PC-9 (cell line): ENCODE results near the gene TM4SF1. TPM values are rescaled to one million over a fixed set of nuclear protein-coding genes. Genes with fewer than 3 reads are reported as not detected.

Source experiments
- BruUV-seq: library from RNA; stranded (reverse); fragments of 400-500 nt; replicated peaks from 2 replicates; lab custom pipeline; 2021; lab: Mats Ljungman, UMichigan
- CTCF ChIA-PET: fragments of 300-600 bp; sonication (Branson Sonifier 250); formaldehyde crosslinking; loops from one replicate; lab custom pipeline; 2022; ENCODE audit warnings: antibody characterized with exemption; lab: Charles Lee
- POLR2A ChIA-PET: fragments of 300-600 bp; sonication (Branson Sonifier 250); formaldehyde crosslinking; loops from one replicate; lab custom pipeline; 2022; ENCODE audit warnings: antibody characterized with exemption; ENCODE audit not compliant: unreplicated experiment; lab: Charles Lee
- DNase-seq, 2 experiments: peaks; one replicate each; pipeline versions ENCODE4 v3.0.0 to v3.0.0-alpha.2; 2015 to 2022; ENCODE audit warnings: mixed read lengths in 1 of 2
- H2AFZ ChIP-seq: fragments of 200-600 bp; sonication (generic); 2 replicates; pipeline ENCODE4 v1.8.1; 2017; ENCODE audit warnings: antibody characterized with exemption
- H3F3A ChIP-seq: fragments of 200-600 bp; sonication (generic); 2 replicates; pipeline ENCODE4 v1.8.1; 2017; ENCODE audit warnings: antibody characterized with exemption, mild to moderate bottlenecking, low read depth; ENCODE audit not compliant: insufficient read depth
- H3K27ac ChIP-seq: fragments of 200-600 bp; sonication (generic); 2 replicates; pipeline ENCODE4 v1.6.1; 2016; ENCODE audit warnings: mixed run types
- H3K27me3 ChIP-seq: fragments of 200-600 bp; sonication (generic); 2 replicates; pipeline ENCODE4 v1.6.1; 2016; ENCODE audit warnings: low read depth, mixed run types; ENCODE audit not compliant: insufficient read depth
- H3K36me3 ChIP-seq: fragments of 200-600 bp; sonication (generic); 2 replicates; pipeline ENCODE4 v1.6.1; 2016; ENCODE audit warnings: low read depth, mixed run types
- H3K4me1 ChIP-seq: fragments of 200-600 bp; sonication (generic); replicated peaks from 2 replicates; pipeline ENCODE4 v1.6.1; 2016; ENCODE audit warnings: mixed run types; ENCODE audit not compliant: insufficient read depth
- H3K4me2 ChIP-seq: fragments of 200-600 bp; sonication (generic); 2 replicates; pipeline ENCODE4 v1.6.1; 2017; ENCODE audit warnings: mixed run types
- H3K4me3 ChIP-seq: fragments of 200-600 bp; sonication (generic); 2 replicates; pipeline ENCODE4 v1.6.1; 2016; ENCODE audit warnings: mixed run types
- H3K79me2 ChIP-seq: fragments of 200-600 bp; sonication (generic); 2 replicates; pipeline ENCODE4 v1.6.1; 2017; ENCODE audit warnings: low read depth, mixed run types
- H3K9me2 ChIP-seq: fragments of 200-600 bp; sonication (generic); 2 replicates; pipeline ENCODE4 v1.8.1; 2017; ENCODE audit warnings: mild to moderate bottlenecking; ENCODE audit not compliant: insufficient read depth
- H3K9me3 ChIP-seq: fragments of 200-600 bp; sonication (generic); 2 replicates; pipeline ENCODE4 v1.8.1; 2016; ENCODE audit warnings: low read depth; ENCODE audit not compliant: insufficient read depth
- H4K20me1 ChIP-seq: fragments of 200-600 bp; sonication (generic); 2 replicates; pipeline ENCODE4 v1.8.1; 2017; ENCODE audit not compliant: insufficient read depth
- EZH2 ChIP-seq: fragments of 200-600 bp; sonication (generic); IDR thresholded peaks from 2 replicates; pipeline ENCODE4 v1.8.0; 2017; ENCODE audit warnings: antibody characterized with exemption, low read depth
- intact Hi-C: fragments of 100-400 bp; cut with micrococcal nuclease; formaldehyde crosslinking; loops from one replicate; pipeline ENCODE4 v1.10.0; 2022; ENCODE audit not compliant: unreplicated experiment
- total RNA-seq: library from RNA; stranded (reverse); gene quantifications from 2 replicates; pipeline ENCODE4 v1.2.3, GENCODE V29; 2021
- TF ChIP-seq, protein P1 (sequence below): fragments of 200-600 bp; sonication (generic); conservative IDR thresholded peaks from 2 replicates; pipeline ENCODE4 v1.6.1; 2017; ENCODE audit warnings: mixed run types, antibody characterized with exemption, mild to moderate bottlenecking, moderate library complexity

The TM4SF1 gene
- total RNA-seq, 1 experiment from 2014 or later = 146 TPM

DNA sequence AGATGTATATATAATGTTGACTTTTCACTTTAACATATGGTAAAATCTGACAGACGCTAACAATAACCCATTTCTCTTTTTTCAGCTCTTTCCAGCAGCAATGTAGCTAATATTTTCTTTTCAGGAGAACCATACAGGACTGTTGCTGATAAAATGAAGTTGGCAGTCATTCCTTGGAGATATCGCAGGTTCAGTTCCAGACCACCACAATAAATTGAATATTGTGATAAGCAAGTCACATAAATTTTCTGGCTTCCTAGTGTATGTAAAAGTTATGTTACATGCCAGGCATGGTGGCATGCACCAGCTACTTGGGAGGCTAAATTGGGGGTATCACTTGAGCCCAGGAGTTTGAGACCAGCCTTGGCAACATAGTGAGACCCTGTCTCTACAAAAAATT lies 31.9 kb upstream of the TM4SF1 start:
- TF ChIP-seq, protein P1, sequence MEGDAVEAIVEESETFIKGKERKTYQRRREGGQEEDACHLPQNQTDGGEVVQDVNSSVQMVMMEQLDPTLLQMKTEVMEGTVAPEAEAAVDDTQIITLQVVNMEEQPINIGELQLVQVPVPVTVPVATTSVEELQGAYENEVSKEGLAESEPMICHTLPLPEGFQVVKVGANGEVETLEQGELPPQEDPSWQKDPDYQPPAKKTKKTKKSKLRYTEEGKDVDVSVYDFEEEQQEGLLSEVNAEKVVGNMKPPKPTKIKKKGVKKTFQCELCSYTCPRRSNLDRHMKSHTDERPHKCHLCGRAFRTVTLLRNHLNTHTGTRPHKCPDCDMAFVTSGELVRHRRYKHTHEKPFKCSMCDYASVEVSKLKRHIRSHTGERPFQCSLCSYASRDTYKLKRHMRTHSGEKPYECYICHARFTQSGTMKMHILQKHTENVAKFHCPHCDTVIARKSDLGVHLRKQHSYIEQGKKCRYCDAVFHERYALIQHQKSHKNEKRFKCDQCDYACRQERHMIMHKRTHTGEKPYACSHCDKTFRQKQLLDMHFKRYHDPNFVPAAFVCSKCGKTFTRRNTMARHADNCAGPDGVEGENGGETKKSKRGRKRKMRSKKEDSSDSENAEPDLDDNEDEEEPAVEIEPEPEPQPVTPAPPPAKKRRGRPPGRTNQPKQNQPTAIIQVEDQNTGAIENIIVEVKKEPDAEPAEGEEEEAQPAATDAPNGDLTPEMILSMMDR = no peak
- no peak for TF ChIP-seq EZH2
- Histone ChIP-seq H3K27me3 (no peaks in the 10 kb centered on the region), H2AFZ (no peak overlapping the region), H3K79me2 (no peaks in the 10 kb centered on the region), H3F3A (no peaks in the 10 kb centered on the region), H3K9me3 (no peaks in the 10 kb centered on the region), H3K4me1 (no peaks in the 10 kb centered on the region), H3K4me2 (no peak overlapping the region), H4K20me1 (no peaks in the 10 kb centered on the region), H3K4me3 (no peak overlapping the region), H3K36me3 (no peaks in the 10 kb centered on the region), H3K9me2 (no peaks in the 10 kb centered on the region), H3K27ac (no peak overlapping the region)
- POLR2A ChIA-PET = no interaction called here
- intact Hi-C loops = no loop called here
- DNase-seq = no peak
- no TSS peak for BruUV-seq
- CTCF ChIA-PET = no interaction called here

DNA sequence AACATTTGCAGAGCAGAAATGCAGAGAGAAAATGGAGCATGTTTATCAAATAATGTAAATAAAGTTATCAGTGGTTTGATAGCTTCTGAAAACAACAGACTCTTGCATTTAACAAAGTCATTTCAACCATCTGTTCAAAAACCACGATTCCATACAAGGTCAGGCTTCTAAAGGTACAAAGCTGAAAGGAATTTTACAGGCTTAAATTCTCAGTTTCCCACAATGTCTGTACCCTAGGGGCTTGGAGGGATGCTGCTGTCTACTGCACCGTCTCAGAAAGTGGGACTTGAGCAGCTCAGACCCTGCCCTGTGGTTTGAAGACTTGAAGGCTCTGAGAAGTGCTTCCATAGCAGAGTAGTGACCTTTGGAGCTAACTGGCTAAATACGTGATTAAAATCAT lies 30.4 kb upstream of the TM4SF1 start:
- intact Hi-C loops = no loop called here
- Histone ChIP-seq H4K20me1 (no peaks in the 10 kb centered on the region), H3K4me2 (no peak overlapping the region), H3K9me2 (no peaks in the 10 kb centered on the region), H3K4me1 (0 out of 2 replicates have a peak, but pooled peaks cover 4% of the 10 kb centered on the region), H3K36me3 (no peaks in the 10 kb centered on the region), H3K27ac (no peak overlapping the region), H3K9me3 (no peaks in the 10 kb centered on the region), H3K79me2 (no peaks in the 10 kb centered on the region), H3K4me3 (no peak overlapping the region), H2AFZ (no peak overlapping the region), H3F3A (no peaks in the 10 kb centered on the region), H3K27me3 (no peaks in the 10 kb centered on the region)
- BruUV-seq = no TSS peak
- ChIA-PET POLR2A (no interaction called here), CTCF (interaction anchor here (0.6 kb wide), 1 partner anchor 465 kb away, joined by 3 read pairs; no protein-coding TSS in a partner anchor)
- DNase-seq = no peak
- TF ChIP-seq EZH2 = no peak
- TF ChIP-seq, protein P1 = no peak

DNA sequence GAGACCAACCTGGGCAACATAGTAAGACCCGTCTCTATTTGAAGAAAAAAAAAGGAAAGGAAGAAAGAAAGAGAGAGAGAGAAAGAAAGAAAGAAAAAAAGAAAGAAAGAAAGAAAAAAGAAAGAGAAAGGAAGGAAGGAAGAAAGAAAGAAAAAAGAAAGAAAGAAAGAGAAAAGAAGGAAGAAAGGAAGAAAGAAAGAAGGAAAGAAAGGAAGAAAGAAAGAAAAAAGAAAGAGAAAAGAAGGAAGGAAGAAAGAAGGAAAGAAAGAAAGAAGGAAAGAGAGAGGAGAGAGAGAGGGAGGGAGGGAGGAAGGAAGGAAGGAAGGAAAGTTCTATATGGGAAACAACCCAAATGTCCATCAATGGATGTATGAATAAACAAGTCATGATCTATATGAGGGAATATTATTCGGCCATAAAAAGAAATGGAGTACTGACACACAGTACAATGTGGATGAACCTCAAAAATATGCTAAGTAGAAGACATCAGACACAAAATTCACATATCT lies 28.8 kb upstream of the TM4SF1 start:
- Histone ChIP-seq H3K27ac (no peak overlapping the region), H3K9me2 (no peaks in the 10 kb centered on the region), H3K4me1 (peaks cover 17% of the 10 kb centered on the region), H3K9me3 (no peaks in the 10 kb centered on the region), H3K36me3 (no peaks in the 10 kb centered on the region), H3K4me3 (no peak overlapping the region), H3F3A (peaks cover 13% of the 10 kb centered on the region), H2AFZ (no peak overlapping the region), H4K20me1 (no peaks in the 10 kb centered on the region), H3K79me2 (no peaks in the 10 kb centered on the region), H3K27me3 (no peaks in the 10 kb centered on the region), H3K4me2 (no peak overlapping the region)
- TF ChIP-seq EZH2 = no peak
- TF ChIP-seq, protein P1 = no peak
- POLR2A ChIA-PET = no interaction called here
- no TSS peak for BruUV-seq
- DNase-seq = no peak
- intact Hi-C loops = no loop called here
- CTCF ChIA-PET = no interaction called here
